Tibial artery (tissue), 4 donors: Measurements from ENCODE around the gene RHBDD3.
A peak's percentile ranks its signal among the peaks of the same experiment; 100 is the strongest.

Experiments used
- DNase-seq, 2 donors: peaks; one replicate each; pipeline ENCODE4 v3.0.0-alpha.2; 2019
- H3K27ac ChIP-seq, 2 donors: fragments of 200-600 bp; sonication (generic) in 1 of 2; 1 replicate in 1 of 2; 2 replicates in 1 of 2; pipeline ENCODE4 v1.5.1; 2018 to 2019; ENCODE audit warnings: mild to moderate bottlenecking in 1 of 2
- H3K27me3 ChIP-seq, 2 donors: fragments of 200-600 bp; sonication (generic) in 1 of 2; one replicate each; pipeline versions ENCODE4 v1.5.1 to v1.6.0; 2016 to 2019
- H3K36me3 ChIP-seq, 3 donors: fragments of 200-600 bp; sonication (generic) in 2 of 3; one replicate each; pipeline ENCODE4 v1.5.1; 2016 to 2019; ENCODE audit warnings: mild to moderate bottlenecking in 2 of 3
- H3K4me1 ChIP-seq, 4 donors: fragments of 200-600 bp; sonication (generic) in 2 of 4; 1 replicate in 3 of 4; 2 replicates in 1 of 4; pipeline ENCODE4 v1.5.1; 2016 to 2019
- H3K4me3 ChIP-seq, 2 donors: fragments of 200-600 bp; sonication (generic) in 1 of 2; 1 replicate in 1 of 2; 2 replicates in 1 of 2; pipeline ENCODE4 v1.5.1; 2018 to 2019; ENCODE audit warnings: mild to moderate bottlenecking in 2 of 2
- H3K9me3 ChIP-seq, 3 donors: fragments of 200-600 bp; sonication (generic) in 1 of 3; one replicate each; pipeline ENCODE4 v1.5.1; 2016 to 2019
- CTCF ChIP-seq, 2 experiments: fragments of 200-600 bp in 1 of 2; fragments of 450-650 bp in 1 of 2; IDR thresholded peaks; one replicate each; pipeline ENCODE4 v1.5.1; 2017 to 2019; ENCODE audit warnings: antibody characterized with exemption in 2 of 2, mild to moderate bottlenecking in 1 of 2, moderate library complexity in 1 of 2
- intact Hi-C: fragments of 100-400 bp; cut with DNase I; formaldehyde crosslinking; loops from one replicate; pipeline ENCODE4 v1.15.0; 2023; ENCODE audit warnings: low total_unique reads

The RHBDD3 gene

GRCh38 chr22:29306835-29307595, 39.2 kb upstream of the RHBDD3 start:
- H3K4me3 ChIP-seq = peak overlapping the region; percentile 93 to 96
- peak in 1 of 2 experiments; percentile 17 for TF ChIP-seq CTCF (IDR thresholded peaks at IDR 0.05)
- peak overlapping the region; percentile 89 to 91 for H3K27ac ChIP-seq
- intact Hi-C loops = loop anchor here (5.0 kb wide), 2 partner anchors 40 to 80 kb away; partner anchors contain the start of genes AP1B1, EWSR1 and RHBDD3
- no peaks in the 10 kb centered on the region for H3K27me3 ChIP-seq
- no peaks in the 10 kb centered on the region for H3K36me3 ChIP-seq
- no peaks in the 10 kb centered on the region for H3K9me3 ChIP-seq
- peaks cover 4 to 63% (median 58%) of the 10 kb centered on the region in 4 donors for H3K4me1 ChIP-seq
- DNase-seq = peak; percentile 81 to 90

- DNase-seq = peak; percentile 83 to 91
- TF ChIP-seq CTCF (IDR thresholded peaks at IDR 0.05) = peak; percentile 61 to 72
- Histone ChIP-seq H3K9me3 (no peaks in the 10 kb centered on the region), H3K4me1 (peaks cover 4 to 60% (median 53%) of the 10 kb centered on the region in 4 donors), H3K27ac (peak within 1 kb of the TSS; percentile 89 to 91), H3K4me3 (peak within 1 kb of the TSS; percentile 93 to 96), H3K27me3 (no peaks in the 10 kb centered on the region), H3K36me3 (peaks cover 0 to 2% (median 0%) of the 10 kb centered on the region in 3 donors)
- intact Hi-C loops = loop anchor here (5.0 kb wide), 2 partner anchors 39 to 81 kb away; partner anchors contain the start of genes AP1B1, EWSR1 and RHBDD3
These were observed 38.5 kb upstream of the RHBDD3 start, which contains the start of gene GAS2L1 for GRCh38 chr22:29306175-29306834. TSS of gene GAS2L1 (plus strand) at chr22:29306650. CDS start at chr22:29308106, 1,456 bp downstream.

- TF ChIP-seq CTCF (IDR thresholded peaks at IDR 0.05) = no peak
- no peaks in the 10 kb centered on the region for H3K27me3 ChIP-seq
- DNase-seq = no peak
- H3K36me3 ChIP-seq = peaks cover 0 to 7% (median 2%) of the 10 kb centered on the region in 3 donors
- peak overlapping the region; percentile 93 to 96 for H3K4me3 ChIP-seq
- intact Hi-C loops = loop anchor here (5.0 kb wide), 2 partner anchors 39 to 81 kb away; partner anchors contain the start of genes AP1B1, EWSR1 and RHBDD3
- peak overlapping the region; percentile 89 to 91 for H3K27ac ChIP-seq
- H3K9me3 ChIP-seq = no peaks in the 10 kb centered on the region
- peaks cover 4 to 56% (median 50%) of the 10 kb centered on the region in 4 donors for H3K4me1 ChIP-seq
These were observed 38.0 kb upstream of the RHBDD3 start for GRCh38 chr22:29305836-29306174.

- no peak for DNase-seq
- intact Hi-C loops = no loop called here
These were observed 35.1 kb upstream of the RHBDD3 start for GRCh38 chr22:29302681-29303465.

More at GRCh38 chr22:29302681-29303465, 35.1 kb upstream of the RHBDD3 start:
- Histone ChIP-seq H3K9me3 (no peaks in the 10 kb centered on the region), H3K36me3 (peaks cover 28 to 36% (median 32%) of the 10 kb centered on the region in 3 donors), H3K27ac (peak overlapping the region; percentile 0 to 42), H3K4me1 (peaks cover 0 to 26% (median 22%) of the 10 kb centered on the region in 4 donors), H3K4me3 (no peak overlapping the region), H3K27me3 (no peaks in the 10 kb centered on the region)
- TF ChIP-seq CTCF (IDR thresholded peaks at IDR 0.05) = no peak
